Measurements from ENCODE around the gene BICD1.

DNA sequence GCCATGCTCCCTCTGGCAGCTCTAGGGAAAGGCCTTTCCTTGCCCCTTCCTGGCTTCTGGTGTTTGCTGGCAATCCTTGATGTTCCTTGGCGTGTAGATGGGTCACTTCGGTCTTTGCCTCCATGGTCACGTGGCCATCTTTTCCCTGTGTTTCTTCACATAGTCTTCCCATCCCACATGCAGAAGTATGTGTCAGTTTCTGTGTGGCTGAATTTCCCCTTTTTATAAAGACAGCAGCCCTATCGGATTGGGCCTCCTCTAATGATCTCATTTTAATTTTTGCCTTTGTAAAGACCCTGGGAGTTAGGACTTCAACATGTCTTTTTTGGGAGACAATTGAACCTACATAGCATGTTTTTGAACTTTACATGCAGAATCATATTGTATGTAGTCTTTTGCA is 185.5 kb downstream of the BICD1 start:
- TF ChIP-seq, protein P1, sequence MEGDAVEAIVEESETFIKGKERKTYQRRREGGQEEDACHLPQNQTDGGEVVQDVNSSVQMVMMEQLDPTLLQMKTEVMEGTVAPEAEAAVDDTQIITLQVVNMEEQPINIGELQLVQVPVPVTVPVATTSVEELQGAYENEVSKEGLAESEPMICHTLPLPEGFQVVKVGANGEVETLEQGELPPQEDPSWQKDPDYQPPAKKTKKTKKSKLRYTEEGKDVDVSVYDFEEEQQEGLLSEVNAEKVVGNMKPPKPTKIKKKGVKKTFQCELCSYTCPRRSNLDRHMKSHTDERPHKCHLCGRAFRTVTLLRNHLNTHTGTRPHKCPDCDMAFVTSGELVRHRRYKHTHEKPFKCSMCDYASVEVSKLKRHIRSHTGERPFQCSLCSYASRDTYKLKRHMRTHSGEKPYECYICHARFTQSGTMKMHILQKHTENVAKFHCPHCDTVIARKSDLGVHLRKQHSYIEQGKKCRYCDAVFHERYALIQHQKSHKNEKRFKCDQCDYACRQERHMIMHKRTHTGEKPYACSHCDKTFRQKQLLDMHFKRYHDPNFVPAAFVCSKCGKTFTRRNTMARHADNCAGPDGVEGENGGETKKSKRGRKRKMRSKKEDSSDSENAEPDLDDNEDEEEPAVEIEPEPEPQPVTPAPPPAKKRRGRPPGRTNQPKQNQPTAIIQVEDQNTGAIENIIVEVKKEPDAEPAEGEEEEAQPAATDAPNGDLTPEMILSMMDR (IDR thresholded peaks at IDR 0.05; ENCODE audit: low read depth, low read length, poor library complexity, severe bottlenecking): no peak
- TF ChIP-seq EZH2phosphoT487 (IDR thresholded peaks at IDR 0.05; ENCODE audit: borderline replicate concordance, low read length): no peak

Data from DOHH2 (cell line).